IPS-NIHi7 (cell line): ENCODE measurements around the gene KIAA1217.

ENCODE experiments used
- DNase-seq: peaks from one replicate; pipeline ENCODE4 v3.0.0; 2012; ENCODE audit warnings: mixed read lengths; ENCODE audit errors: extremely low spot score

KIAA1217 gene

DNA sequence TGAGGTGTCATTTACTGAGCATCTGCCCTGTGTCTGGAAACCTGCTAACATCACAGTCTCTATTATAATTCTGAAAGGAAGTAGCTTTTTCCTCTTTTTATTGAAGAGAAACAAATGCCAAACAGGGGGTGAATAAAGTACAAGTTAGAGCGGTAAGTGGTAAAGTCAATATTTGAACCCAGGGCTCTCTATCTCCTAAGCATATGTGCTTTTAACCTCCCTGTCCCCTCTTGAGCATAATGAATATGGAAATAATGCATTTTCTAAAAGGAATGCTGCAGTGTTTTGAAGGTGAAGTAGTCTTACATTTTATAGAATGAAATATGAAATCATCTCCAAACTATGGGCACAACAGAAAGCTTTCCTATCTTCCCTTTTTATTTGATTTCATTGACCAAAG lies 196.7 kb downstream of the KIAA1217 start:
- no peak for DNase-seq

DNA sequence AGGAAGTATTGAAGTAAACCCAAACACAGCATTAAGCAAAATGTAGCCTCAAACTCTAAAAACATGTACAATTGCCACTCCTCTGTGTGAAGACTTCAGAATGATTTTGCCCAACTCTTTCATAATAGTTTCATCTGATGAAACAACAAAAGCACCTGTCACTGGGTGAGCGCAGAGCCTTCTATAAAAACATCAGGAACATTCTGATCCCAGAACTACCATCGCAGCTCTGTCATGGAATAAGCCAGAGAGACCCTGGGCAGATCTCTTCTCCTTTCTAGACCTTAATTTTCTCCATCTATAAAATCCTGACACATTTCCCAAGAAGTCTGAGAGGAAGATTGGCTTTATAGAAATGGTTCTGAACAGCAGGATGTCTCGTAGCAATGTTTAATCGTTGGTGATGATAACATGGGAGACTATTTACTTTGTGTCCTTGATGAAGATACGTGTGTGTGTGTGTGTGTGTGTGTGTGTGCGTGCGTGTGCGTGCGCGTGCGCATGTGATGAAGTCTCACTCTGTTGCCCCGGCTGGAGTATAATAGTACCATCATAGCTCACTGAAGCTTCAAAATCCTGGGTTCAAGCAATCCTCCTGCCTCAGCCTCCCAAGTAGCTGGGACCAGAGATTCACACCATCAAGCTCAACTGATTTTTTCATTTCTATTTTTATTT lies 198.0 kb downstream of the KIAA1217 start:
- DNase-seq, result no peak

DNA sequence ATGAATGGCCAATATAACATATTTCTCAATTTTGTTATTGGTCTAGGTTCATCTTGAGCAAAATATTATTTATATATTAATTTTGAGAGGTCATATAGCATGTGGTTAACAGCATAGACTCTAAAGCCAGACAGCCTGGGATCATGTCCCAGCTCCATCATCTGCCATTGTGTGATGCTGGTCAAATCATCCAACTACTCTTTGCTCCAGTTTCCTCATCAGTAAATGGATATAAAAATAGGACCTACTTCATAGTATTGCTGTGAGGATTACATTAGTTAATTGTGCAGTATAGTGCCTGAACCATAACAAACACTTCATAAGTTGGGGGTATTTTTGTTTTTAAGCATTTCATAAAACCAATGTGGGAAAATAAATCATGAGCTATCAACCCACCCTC lies 199.0 kb downstream of the KIAA1217 start:
- DNase-seq, result no peak

DNA sequence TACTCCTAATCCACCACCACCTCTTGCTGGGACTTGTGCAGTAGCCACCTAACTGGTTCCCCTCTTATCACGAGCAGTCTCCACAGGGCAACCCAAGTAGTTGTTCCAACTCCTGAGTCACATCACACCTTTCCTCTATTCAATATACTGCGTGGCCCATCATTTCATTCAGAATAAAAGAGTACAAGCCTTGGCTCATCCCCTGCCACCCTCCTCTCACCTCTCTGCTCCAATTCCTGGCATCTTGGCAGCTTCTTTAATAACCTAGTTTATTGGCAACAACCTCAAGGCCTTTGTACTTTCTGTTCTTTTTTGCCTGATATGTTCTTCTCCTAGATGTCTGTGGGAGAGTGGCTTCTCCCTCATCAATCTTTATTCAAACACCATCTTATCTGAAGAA lies 199.4 kb downstream of the KIAA1217 start:
- DNase-seq, result no peak

DNA sequence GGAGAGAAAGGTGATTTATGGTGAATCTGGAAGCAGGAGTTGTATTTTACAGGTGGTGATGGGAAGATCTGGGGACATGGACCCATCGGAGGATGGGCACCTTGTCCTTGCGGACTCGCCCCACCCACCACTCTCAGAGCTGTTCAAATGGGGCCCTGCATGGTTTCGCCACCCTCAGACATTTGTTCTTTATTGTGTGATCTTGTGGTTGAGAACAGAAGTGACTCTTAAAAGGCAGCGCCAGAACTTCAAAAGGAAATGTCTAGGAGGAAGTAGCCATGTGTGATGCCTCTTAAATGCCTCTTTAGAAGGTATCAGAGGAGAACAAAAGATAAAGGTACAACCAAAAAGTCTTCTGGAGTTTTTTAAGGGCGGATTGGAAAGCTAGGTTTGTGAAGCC lies 205.7 kb downstream of the KIAA1217 start:
- DNase-seq, result no peak

DNA sequence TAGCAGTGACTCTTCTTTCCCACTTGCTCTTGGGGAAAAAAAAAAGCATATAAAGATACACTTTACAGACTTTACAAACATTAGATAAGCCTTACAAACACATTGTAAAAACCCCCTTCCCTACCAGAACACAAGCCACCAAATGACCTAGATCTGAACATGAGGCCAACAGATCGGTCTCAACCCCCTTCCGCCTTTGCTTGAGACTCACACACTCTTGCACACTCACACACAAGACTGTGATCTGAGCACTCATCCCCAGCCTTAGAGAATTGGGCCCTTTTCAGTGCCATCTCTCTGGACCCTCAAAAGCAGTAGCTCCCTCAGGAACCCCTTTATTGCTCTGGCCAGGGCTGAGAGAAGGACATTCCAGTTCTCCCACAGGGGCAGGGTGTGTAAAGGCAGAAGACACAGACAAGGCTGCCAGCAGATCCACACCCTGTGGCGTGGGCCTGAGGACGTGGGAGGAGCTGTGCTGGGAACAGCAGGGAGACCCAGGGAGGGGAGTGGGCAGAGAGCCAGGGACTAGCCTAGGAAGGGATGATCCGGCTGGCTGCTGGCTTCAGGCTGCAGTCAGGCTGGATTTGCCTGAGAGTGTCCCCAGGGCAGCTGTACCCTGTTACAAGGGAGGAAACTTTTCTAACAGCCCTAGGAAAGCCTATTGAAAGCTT lies 206.7 kb downstream of the KIAA1217 start:
- DNase-seq, result peak; percentile 59

DNA sequence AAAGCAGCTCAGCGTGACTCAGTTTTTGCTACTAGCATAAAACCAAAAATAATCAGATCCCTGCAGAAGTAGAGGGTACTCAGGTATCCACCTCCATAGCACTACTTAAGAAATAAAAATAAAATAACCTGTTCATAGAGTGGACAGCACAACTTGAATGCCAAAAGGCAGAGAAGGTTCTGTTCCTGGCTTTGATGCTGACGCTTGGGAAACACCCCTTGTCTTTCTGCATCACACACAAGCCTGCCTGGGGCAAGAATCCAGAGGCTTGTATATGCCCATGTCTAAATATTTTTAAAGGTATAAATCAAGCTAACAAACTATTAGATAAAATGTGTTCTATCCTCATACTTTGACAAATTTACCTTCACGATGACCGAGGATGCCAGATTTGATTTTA lies 207.3 kb downstream of the KIAA1217 start:
- no peak for DNase-seq

DNA sequence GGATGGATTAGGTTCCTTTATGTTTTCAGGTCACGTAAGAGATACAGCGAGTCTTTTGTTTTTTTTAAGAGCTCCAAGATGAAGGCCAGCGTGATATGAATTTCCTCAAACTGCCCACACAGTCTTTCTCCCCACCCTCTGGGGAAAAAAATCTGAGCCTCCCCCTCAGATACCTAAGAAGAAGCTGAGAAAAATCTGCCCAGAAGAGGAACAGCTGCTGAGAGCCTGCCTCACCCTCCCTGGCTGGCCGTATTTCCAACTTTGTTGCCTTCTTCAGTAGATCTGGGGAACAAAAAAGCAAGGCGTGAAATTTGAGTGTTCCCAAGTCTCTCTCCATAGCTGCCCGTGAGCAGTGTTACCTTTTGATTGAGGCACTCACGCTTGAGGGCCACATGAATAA lies 208.1 kb downstream of the KIAA1217 start:
- DNase-seq, result no peak

DNA sequence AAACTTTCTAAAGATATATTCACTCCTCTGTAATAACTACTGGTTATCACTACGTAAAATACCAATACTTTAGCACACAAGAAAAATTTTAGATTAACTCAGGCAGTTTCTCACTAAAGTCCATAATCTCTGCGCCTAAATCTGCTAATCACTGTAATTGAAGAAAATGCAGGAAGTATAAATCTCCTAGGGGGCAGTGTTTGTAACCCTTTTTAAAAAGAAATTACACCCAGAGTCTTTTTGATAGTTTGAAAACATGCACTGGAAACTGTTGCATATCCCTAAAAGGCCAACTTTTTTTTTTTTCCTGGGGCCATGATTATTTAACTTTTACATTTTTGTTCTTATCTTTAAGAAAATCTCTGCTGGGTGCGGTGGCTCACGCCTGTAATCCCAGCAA lies 209.6 kb downstream of the KIAA1217 start:
- DNase-seq, result no peak

DNA sequence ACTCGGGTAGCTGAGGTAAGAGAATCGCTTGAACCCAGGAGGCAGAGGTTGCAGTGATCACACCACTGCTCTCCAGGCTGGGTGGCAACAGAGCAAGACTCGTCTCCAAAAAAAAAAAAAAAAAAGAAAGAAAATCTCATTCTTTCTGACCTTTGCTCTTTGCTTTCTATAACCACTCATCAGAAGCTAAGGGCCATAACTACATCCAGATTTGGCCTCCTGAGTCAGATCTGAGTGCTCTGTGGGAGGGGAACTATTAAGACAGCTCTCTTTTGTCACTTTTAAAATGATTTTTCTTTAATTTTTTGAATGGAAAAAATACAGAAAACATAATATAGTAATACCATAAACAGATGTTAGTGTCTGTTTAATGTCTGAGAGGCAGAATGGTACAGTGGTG lies 210.1 kb downstream of the KIAA1217 start:
- DNase-seq, result no peak

DNA sequence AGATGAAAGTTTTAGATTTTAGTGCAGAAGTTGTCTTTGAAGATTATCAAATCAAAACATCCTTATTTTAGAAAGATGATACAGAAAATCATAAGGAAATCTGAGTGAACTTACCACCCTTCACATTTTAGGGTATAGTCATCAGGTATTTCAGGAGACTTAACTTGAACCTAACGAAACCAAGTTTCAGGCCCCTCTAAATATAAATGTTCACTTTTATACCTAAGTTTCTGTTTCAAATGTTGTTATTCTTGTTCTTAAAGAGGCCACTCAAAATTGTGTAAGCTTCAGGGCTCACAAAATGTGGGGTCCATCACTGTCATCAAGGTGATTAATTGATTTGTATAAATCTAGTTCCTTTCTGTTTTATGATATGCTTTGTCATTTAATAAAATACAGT lies 216.2 kb downstream of the KIAA1217 start:
- no peak for DNase-seq

DNA sequence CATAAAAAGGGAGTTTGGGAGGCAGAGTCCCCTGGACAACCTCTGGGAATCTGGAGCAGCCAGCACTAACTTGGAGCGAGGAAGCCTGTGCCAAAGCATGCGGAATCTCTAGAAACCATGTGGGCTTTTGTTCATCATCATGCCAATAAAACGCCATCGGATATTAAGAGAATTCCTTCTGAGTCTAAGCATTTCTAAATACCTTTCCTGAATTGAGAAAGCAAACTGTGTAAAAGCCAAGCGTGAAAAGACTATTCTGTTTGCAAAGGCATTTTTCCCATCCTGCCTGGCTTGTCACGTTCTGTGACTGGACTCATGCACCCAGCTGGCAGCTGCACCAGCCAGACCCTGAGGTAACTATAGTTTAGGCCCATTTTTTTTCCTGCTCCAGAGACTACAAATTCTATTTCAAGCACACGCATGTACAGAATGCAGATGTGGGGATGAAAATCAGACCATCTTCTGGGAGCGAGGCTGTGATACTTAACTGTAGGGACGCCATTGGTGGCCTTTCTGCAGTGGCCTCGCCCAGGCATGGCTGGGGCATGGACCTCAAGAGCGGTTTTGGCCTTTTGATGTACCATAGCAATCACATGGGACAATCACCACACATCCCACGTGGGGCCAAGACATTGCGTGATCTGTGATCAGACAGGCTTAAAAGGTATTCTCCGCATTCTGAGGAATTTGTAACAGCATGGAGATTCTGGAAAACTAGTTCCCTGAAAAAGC lies 218.9 kb downstream of the KIAA1217 start:
- no peak for DNase-seq

DNA sequence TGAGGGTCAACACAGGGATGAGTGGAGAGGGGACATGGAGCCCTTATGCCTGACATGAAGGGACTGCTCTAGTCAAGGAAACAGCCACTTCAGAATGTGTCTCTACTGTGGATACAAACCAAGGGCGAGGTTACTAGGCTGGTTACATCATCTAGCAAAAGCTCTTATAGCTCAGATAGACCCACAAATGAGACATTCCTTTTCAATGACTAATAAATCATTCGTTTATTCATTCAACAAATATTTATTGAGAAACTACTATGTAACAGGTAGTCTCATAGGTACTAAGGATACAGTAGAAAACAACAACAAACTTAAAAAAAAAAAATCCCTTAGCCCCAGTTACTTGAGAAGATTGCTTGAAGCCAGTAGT lies 219.5 kb downstream of the KIAA1217 start:
- DNase-seq, result no peak

DNA sequence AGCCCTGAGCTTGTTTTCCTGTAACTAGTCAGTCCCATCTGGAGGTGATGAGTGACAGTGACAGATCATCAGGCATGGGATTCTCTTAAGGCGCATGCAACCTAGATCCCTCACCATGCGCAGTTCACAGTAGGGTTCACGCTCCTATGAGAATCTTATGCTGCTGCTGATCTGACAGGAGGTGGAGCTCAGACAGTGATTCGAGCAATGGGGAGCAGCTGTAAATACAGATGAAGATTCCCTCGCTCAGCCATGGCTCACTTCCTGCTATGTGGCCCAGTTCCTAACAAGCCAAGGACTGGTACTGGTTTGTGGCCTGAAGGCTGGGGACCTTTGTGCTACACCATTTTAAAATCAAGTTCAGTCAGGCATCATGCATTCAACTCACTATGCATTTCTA lies 221.7 kb downstream of the KIAA1217 start:
- no peak for DNase-seq

DNA sequence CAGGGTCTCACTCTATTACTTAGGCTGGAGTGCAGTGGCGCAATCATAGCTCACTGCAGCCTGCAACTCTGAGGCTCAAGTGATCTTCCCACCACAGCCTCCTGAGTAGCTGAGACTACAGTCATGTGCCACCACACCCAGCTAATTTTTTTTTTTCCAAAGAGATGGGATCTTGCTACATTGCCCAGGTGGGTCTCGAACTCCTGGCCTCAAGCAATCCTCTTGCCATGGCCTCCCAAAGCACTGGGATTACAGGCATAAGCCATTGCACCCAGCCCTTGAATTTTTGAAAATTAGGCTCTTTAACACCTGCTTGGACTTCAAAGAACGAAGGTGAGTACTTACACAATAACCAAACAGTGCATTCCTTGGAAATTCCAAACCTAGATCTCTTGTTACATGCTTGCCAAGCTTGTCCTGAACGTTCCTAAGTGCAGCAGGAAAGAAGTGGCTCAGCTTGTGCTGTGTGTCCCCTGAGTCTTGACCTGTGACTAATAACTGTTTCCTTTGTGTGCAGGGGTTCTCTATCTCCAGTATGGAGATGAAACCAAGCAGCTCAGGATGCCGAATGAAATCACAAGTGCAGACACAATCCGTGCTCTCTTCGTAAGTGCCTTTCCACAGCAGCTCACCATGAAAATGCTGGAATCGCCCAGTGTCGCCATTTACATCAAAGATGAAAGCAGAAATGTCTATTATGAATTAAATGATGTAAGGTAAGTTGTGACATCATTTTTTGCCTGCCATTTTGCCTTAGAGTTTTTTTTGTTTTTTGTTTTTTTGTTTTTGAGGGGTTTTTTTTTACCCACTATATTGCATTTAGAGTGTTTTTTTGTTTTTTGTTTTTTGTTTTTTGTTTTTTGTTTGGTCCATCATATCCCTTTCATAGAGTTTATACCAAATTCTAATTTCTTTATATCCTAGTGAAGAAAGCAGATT lies 223.8 kb downstream of the KIAA1217 start:
- DNase-seq, result no peak

DNA sequence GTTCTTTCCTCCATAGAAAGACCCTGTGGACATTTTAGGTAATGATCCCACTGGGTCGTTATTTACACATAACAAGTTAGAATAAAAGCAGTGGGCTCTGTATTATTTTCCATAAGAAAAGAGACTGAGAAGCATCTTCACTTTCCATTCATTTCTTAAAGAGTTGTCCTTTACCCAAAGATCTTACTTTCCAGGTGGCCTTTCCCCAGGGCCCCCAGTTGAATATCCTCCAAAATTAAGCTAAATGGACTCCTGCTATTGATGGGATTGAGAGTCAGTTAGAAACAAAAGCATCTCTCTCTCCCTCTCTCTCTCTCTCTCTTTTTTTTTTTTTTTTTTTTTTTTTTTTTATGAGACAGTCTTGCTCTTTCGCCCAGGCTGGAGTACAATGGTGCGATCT lies 224.8 kb downstream of the KIAA1217 start:
- DNase-seq, result no peak

DNA sequence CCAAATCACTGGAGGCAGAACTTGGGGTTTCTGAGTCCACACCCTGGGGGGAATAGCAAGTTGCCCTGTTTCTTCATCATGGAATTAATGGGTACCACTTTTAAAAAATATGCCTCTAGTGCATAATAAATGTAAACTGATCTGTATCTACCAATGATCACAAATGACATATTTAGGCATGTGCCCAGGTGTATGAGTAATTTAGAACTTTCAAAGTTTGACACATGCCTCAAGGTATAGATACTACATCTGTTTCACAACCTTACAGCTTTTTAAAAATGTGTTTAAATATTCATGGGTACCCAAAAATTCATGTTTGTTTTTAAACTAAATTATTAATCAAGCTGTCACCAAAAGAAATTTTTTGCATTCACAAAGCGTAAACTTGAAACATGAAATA lies 226.0 kb downstream of the KIAA1217 start:
- DNase-seq, result no peak

DNA sequence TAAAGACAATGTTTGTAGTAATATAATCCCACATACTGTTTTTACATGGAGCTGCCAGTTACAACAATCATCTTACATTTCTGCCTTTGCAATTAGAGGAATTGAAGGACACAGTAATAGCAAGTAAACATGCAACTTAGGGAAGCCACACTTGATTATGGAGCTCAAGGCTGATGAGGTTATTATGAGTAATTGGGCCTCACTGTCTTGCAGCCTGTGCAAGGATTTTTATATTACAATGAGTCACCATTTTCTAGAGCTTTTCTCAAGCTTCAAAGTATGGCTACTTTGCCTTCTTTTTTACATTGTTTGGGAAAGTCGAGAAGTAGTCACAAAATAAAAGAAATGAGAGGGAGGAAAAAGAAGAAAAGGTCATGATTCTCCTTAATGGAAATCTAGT lies 226.4 kb downstream of the KIAA1217 start:
- no peak for DNase-seq

DNA sequence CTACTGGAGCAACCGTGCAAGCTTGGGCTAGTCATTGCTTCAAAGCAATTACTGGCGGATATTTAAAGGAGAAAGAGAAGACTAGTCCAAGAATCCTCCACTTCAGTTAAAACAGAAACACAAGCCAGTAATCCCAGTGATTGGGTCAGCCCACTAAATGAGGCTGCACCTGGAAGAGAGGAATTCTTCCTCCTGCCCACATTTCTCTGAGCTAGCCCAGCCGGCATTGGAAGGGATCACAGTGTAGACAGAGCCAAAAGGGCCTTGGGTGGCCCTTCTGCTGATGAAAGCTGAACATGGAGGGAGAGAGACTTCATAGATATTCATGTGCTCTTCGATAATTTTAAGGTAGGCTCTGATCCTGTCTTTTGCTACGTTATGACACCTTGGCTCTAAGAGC lies 228.4 kb downstream of the KIAA1217 start:
- DNase-seq, result no peak

DNA sequence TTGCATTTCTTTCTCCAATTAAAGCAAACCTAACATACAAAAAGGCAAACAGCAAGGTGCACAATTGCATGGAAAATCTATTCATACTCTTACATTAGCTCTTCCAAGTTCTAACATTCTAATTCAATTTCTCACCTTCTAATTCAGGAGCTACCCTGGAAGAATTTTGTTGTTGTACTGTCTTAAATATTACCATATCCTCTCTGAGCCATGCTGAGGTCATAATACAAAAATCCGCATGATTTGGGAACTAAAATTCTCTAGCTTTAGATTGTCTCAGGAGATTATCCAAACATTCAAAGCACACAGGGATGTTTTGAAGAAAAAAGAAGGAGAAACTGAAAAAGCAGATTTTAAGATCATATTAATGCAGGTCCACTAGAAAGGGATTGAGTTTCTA lies 229.9 kb downstream of the KIAA1217 start:
- DNase-seq, result no peak

DNA sequence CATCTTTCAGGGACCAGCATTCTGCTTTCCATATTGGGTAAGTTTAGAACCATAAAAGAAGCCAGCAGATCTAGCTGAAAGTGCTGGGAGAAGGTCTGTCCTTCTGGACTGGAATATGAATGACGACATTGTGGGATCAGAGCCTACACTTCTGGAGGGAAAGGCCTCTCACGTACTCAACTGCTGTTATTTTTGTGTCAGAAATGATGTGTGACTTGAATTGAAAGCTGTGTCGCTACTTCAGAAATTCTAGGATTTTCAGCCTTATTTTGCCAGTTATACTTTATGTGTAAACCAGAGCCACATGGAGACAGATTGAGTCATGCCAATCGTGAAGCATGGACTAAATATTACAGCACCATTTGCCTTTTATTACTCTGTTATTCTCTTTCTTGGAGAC lies 231.0 kb downstream of the KIAA1217 start:
- DNase-seq, result no peak
